Activated naive CD8-positive, alpha-beta T cell (primary cell): Measurements from ENCODE around the gene GRK7.

ENCODE experiments used
- H3K27ac Mint-ChIP-seq: one replicate; pipeline ENCODE4 v1.8.0; 2021; ENCODE audit warnings: mixed read lengths
- H3K27me3 Mint-ChIP-seq: one replicate; pipeline ENCODE4 v1.8.0; 2021; ENCODE audit warnings: mixed read lengths
- H3K36me3 Mint-ChIP-seq: one replicate; pipeline ENCODE4 v1.8.0; 2021; ENCODE audit warnings: mixed read lengths
- H3K4me1 Mint-ChIP-seq: one replicate; pipeline ENCODE4 v1.8.0; 2021; ENCODE audit warnings: low read depth, mixed read lengths
- H3K4me3 Mint-ChIP-seq: one replicate; pipeline ENCODE4 v1.8.0; 2021; ENCODE audit warnings: mild to moderate bottlenecking, mixed read lengths
- H3K9me3 Mint-ChIP-seq: one replicate; pipeline ENCODE4 v1.8.0; 2021; ENCODE audit warnings: low read depth, mixed read lengths

The GRK7 gene

DNA sequence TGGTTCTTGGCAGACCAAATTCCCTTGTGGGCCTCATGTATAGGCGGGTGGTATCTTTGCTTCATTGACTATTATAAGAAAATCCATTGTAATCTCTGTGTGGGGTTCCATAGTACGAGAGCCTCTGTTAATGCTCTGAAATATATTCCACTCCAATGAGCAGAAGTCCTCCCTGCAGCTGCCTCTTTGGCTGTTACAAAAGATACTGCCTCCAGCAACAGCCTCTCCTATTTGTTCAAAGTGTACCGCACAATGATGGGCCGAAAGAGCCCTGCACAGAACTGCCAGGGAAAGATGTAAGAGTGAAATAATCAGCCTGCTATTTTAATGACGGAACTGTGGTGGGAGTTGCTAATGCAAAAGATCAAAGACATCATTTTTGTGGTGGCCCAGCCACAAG, 48.9 kb downstream of the GRK7 start:
- Mint-ChIP-seq H3K4me1 (no peaks in the 10 kb centered on the region), H3K27ac (no peak overlapping the region), H3K36me3 (peaks cover 3% of the 10 kb centered on the region), H3K4me3 (no peak overlapping the region), H3K27me3 (no peaks in the 10 kb centered on the region), H3K9me3 (peaks cover 7% of the 10 kb centered on the region)

DNA sequence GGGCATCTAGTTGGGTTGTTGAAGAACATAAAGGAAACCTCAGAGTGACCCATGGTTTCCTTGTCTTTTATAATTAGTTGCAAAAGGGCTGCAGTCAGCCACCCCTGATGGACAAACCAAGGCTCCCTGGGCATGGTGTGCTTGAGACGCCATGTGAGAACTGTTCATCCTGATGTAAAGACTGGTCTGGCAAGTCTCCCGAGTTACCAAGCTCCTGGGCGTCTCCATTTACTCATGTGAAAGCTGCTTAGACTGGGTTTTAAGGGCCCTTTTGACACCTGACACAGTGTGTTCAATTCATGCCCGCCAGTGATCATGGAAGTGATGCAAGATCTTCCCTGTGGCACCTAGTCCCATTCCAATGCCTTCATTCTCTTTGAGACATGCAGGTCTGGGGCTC, 49.4 kb downstream of the GRK7 start:
- H3K27ac Mint-ChIP-seq: no peak overlapping the region
- no peak overlapping the region for H3K4me3 Mint-ChIP-seq
- H3K9me3 Mint-ChIP-seq: peaks cover 7% of the 10 kb centered on the region
- no peaks in the 10 kb centered on the region for H3K4me1 Mint-ChIP-seq
- peaks cover 3% of the 10 kb centered on the region for H3K36me3 Mint-ChIP-seq
- H3K27me3 Mint-ChIP-seq: no peaks in the 10 kb centered on the region
